Activated naive CD4-positive, alpha-beta T cell treated with anti-CD3 and anti-CD28 coated beads, Interleukin-2, amount 50 U/mL, for 16 hours (primary cell): Measurements from ENCODE around the gene CEP83.

ENCODE experiments used
- DNase-seq: peaks from one replicate; pipeline ENCODE4 v3.0.0-alpha.2; 2020

The CEP83 gene

GRCh38 chr12:94297876-94298505, 161.7 kb downstream of the CEP83 start:
- no peak for DNase-seq

- no peak for DNase-seq
Observed at GRCh38 chr12:94297096-94297699, 162.5 kb downstream of the CEP83 start.

GRCh38 chr12:94290353-94290752, 169.3 kb downstream of the CEP83 start:
- DNase-seq = no peak

- DNase-seq = no peak
Observed at GRCh38 chr12:94289461-94290312, 170.0 kb downstream of the CEP83 start.

- DNase-seq = no peak
Observed at GRCh38 chr12:94287245-94287628, 172.4 kb downstream of the CEP83 start.

GRCh38 chr12:94286583-94287244, 173.0 kb downstream of the CEP83 start:
- DNase-seq = no peak

GRCh38 chr12:94285943-94286582, 173.6 kb downstream of the CEP83 start:
- DNase-seq = no peak

GRCh38 chr12:94284859-94285258, 174.8 kb downstream of the CEP83 start:
- DNase-seq = no peak

GRCh38 chr12:94284046-94284445, 175.6 kb downstream of the CEP83 start:
- DNase-seq = no peak

- no peak for DNase-seq
Observed at GRCh38 chr12:94282675-94283074, 177.0 kb downstream of the CEP83 start.

- DNase-seq = no peak
Observed at GRCh38 chr12:94280063-94280462, 179.6 kb downstream of the CEP83 start.

GRCh38 chr12:94277426-94278000, 182.2 kb downstream of the CEP83 start:
- DNase-seq = no peak

GRCh38 chr12:94276725-94277124, 182.9 kb downstream of the CEP83 start:
- no peak for DNase-seq

- DNase-seq = no peak
Observed at GRCh38 chr12:94273272-94273671, 186.4 kb downstream of the CEP83 start.

- no peak for DNase-seq
Observed at GRCh38 chr12:94272280-94272679, 187.4 kb downstream of the CEP83 start.

GRCh38 chr12:94271351-94271750, 188.3 kb downstream of the CEP83 start:
- DNase-seq = no peak

GRCh38 chr12:94269316-94269999, 190.2 kb downstream of the CEP83 start:
- no peak for DNase-seq

- DNase-seq = no peak
Observed at GRCh38 chr12:94267921-94268471, 191.7 kb downstream of the CEP83 start.

- DNase-seq = no peak
Observed at GRCh38 chr12:94267537-94267872, 192.2 kb downstream of the CEP83 start.

GRCh38 chr12:94266796-94267536, 192.7 kb downstream of the CEP83 start:
- no peak for DNase-seq
